HEK293T (cell line): ENCODE results near the gene ELF1.

ENCODE experiments used
- BHLHE40 ChIP-seq: fragments of 450-650 bp; IDR thresholded peaks from 2 replicates; pipeline ENCODE4 v1.6.1; 2016; ENCODE audit warnings: mild to moderate bottlenecking, moderate library complexity, borderline replicate concordance
- FOXA1 ChIP-seq: fragments of 450-650 bp; IDR thresholded peaks from 2 replicates; pipeline ENCODE4 v1.6.1; 2016; ENCODE audit warnings: mild to moderate bottlenecking
- FOXK2 ChIP-seq: fragments of 450-650 bp; IDR thresholded peaks from 2 replicates; pipeline ENCODE4 v1.6.1; 2016; ENCODE audit warnings: mild to moderate bottlenecking
- FOXM1 ChIP-seq: fragments of 450-650 bp; IDR thresholded peaks from 2 replicates; pipeline ENCODE4 v1.6.1; 2017; ENCODE audit warnings: mild to moderate bottlenecking, borderline replicate concordance
- NFRKB ChIP-seq: fragments of 450-650 bp; IDR thresholded peaks from 2 replicates; pipeline ENCODE4 v1.6.1; 2016; ENCODE audit warnings: mild to moderate bottlenecking, moderate library complexity
- PKNOX1 ChIP-seq: fragments of 450-650 bp; IDR thresholded peaks from 2 replicates; pipeline ENCODE4 v1.6.1; 2016
- SP1 ChIP-seq: fragments of 450-650 bp; IDR thresholded peaks from 2 replicates; pipeline ENCODE4 v1.6.1; 2017
- SUZ12 ChIP-seq: fragments of 450-650 bp; IDR thresholded peaks from 2 replicates; pipeline ENCODE4 v1.6.1; 2016; ENCODE audit warnings: mild to moderate bottlenecking
- ZNF384 ChIP-seq: fragments of 450-650 bp; IDR thresholded peaks from 2 replicates; pipeline ENCODE4 v1.6.1; 2016

GRCh38 chr13:41017817-41018601 lies 1.1 kb downstream of the ELF1 start:
- TF ChIP-seq ZNF384 (no peak), BHLHE40 (no peak), FOXM1 (no peak), PKNOX1 (no peak), FOXA1 (no peak), SP1 (no peak), NFRKB (no peak), SUZ12 (no peak), FOXK2 (no peak)
